ENCODE results near the gene IQCC.

IQCC gene

DNA sequence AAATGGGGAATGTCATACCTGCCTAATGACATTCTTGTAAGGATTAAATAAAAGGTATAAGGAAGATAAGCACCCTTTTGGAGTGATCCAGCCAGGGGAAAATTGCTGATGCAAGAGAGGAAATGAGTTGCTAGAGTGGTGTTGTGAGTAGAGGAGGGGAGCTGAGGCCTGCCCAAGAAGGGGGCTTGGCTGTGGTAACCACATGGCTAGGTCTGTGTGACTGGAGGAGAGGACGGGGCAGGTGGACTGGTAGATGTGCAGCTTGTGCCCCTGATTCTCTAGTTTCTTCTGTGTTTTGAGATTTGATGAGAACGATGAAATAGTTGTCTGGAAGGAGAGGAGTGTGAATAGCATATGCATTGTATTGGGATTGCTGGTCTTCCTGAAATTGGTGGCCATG is 19.4 kb upstream of the IQCC start:
- H3K4me3 ChIP-seq (ENCODE audit: low read depth, low read length), result no peak overlapping the region
- TF ChIP-seq, protein P1, sequence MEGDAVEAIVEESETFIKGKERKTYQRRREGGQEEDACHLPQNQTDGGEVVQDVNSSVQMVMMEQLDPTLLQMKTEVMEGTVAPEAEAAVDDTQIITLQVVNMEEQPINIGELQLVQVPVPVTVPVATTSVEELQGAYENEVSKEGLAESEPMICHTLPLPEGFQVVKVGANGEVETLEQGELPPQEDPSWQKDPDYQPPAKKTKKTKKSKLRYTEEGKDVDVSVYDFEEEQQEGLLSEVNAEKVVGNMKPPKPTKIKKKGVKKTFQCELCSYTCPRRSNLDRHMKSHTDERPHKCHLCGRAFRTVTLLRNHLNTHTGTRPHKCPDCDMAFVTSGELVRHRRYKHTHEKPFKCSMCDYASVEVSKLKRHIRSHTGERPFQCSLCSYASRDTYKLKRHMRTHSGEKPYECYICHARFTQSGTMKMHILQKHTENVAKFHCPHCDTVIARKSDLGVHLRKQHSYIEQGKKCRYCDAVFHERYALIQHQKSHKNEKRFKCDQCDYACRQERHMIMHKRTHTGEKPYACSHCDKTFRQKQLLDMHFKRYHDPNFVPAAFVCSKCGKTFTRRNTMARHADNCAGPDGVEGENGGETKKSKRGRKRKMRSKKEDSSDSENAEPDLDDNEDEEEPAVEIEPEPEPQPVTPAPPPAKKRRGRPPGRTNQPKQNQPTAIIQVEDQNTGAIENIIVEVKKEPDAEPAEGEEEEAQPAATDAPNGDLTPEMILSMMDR (IDR thresholded peaks at IDR 0.05; ENCODE audit: borderline replicate concordance, insufficient read depth, low read depth, low read length), result no peak

DNA sequence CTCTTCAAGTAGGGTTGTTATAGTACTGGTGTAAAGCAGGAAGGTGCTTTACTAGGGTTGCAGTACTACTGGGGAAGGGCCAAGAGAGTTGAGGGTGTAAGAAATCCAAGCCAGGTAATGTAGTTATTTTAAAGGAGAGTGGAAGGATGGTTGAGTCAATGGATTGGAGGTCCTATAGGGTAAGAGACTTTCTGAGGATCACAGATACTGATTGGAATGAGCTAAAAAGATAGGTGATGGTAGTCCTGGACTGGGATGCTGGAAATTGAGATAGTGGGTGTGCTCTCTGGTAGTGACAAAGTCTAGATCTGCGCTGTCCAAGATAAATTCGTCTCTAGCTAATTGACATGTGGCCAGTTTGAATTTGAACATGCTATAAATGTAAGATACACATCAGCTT is 19.0 kb upstream of the IQCC start:
- TF ChIP-seq, protein P1 (IDR thresholded peaks at IDR 0.05; ENCODE audit: borderline replicate concordance, insufficient read depth, low read depth, low read length), result no peak
- H3K4me3 ChIP-seq (ENCODE audit: low read depth, low read length), result no peak overlapping the region

DNA sequence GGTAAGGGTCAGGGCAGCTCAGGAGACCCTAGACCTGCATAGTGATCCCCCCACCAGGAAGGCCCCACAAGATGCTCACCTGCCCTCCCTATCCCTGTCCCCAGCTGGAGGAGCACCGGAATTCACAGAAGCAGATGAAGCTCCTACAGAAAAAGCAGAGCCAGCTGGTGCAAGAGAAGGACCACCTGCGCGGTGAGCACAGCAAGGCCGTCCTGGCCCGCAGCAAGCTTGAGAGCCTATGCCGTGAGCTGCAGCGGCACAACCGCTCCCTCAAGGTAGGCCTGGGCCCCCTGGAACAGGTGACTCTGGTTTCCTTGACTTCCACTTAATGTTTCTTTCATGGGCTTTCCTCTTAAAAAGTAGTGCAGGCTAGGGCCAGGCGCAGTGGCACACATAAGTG is 17.6 kb upstream of the IQCC start:
- TF ChIP-seq, protein P1 (IDR thresholded peaks at IDR 0.05; ENCODE audit: borderline replicate concordance, insufficient read depth, low read depth, low read length), result no peak

DNA sequence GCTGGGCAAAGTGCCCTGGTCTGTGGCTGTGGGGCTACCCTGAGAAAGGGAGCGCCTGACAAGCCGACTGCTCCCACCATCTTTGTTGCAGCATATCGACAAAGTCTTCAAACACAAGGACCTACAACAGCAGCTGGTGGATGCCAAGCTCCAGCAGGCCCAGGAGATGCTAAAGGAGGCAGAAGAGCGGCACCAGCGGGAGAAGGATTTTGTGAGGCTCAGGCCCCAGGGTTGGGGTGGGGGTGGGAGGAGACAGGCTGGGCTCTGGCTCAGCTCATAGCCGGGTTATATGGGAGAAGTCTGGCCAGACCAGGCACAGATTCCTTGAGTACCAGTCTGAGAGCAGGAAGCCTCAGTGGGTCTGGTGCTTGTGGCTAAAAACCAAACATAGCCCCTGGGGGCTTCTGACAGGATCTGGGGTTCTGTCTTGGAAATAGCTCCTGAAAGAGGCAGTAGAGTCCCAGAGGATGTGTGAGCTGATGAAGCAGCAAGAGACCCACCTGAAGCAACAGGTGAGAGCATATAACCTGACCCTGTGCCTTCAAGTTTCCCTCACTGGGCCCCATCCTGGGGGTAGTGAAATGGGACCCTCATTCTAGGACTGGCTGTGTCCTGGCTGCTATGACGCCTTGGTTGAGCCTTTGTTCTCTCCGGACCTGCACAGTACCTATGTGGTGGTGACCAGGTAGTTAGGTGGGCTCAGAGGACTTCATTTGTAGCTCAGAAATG is 13.1 kb upstream of the IQCC start:
- no peak overlapping the region for H3K4me3 ChIP-seq (ENCODE audit: low read depth, low read length)
- TF ChIP-seq, protein P1 (IDR thresholded peaks at IDR 0.05; ENCODE audit: borderline replicate concordance, insufficient read depth, low read depth, low read length), result no peak

More for the DNA sequence above, 17.6 kb upstream of the IQCC start:
- H3K4me3 ChIP-seq (ENCODE audit: low read depth, low read length), result no peak overlapping the region

DNA sequence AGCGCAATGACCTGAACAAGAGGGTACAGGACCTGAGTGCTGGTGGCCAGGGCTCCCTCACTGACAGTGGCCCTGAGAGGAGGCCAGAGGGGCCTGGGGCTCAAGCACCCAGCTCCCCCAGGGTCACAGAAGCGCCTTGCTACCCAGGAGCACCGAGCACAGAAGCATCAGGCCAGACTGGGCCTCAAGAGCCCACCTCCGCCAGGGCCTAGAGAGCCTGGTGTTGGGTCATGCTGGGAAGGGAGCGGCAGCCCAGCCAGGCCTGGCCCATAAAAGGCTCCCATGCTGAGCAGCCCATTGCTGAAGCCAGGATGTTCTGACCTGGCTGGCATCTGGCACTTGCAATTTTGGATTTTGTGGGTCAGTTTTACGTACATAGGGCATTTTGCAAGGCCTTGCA is 10.5 kb upstream of the IQCC start:
- no peak overlapping the region for H3K4me3 ChIP-seq (ENCODE audit: low read depth, low read length)
- TF ChIP-seq, protein P1 (IDR thresholded peaks at IDR 0.05; ENCODE audit: borderline replicate concordance, insufficient read depth, low read depth, low read length), result no peak

DNA sequence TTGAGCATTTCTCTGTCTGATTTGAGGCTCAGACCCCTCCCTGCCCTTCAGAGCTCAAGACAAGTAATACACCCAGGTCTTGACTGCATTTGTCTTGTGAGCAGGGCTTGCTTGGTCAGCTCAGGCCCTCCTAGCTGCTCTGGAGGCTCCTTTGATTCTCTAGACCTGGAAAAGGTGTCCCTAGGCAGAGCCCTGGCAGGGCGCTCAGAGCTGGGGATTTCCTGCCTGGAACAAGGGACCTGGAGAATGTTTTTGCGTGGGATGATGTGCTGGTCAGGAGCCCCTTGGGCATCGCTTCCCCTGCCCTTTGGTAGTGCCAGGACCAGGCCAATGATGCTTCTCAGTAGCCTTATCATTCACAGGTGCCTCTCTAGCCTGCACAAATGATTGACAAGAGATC is 9.9 kb upstream of the IQCC start:
- H3K4me3 ChIP-seq (ENCODE audit: low read depth, low read length), result no peak overlapping the region
- TF ChIP-seq, protein P1 (IDR thresholded peaks at IDR 0.05; ENCODE audit: borderline replicate concordance, insufficient read depth, low read depth, low read length), result no peak
